Activated naive CD4-positive, alpha-beta T cell treated with anti-CD3 and anti-CD28 coated beads, Interleukin-2, amount 50 U/mL, for 24 hours (primary cell): Measurements from ENCODE around the gene MYRFL.

ENCODE experiments used
- H3K27ac Mint-ChIP-seq: one replicate; pipeline ENCODE4 v1.8.0; 2021; ENCODE audit warnings: mild to moderate bottlenecking, mixed read lengths
- H3K27me3 Mint-ChIP-seq: one replicate; pipeline ENCODE4 v1.8.0; 2021; ENCODE audit warnings: mixed read lengths
- H3K36me3 Mint-ChIP-seq: one replicate; pipeline ENCODE4 v1.8.0; 2021; ENCODE audit warnings: mixed read lengths
- H3K4me1 Mint-ChIP-seq: one replicate; pipeline ENCODE4 v1.8.0; 2021; ENCODE audit warnings: mixed read lengths
- H3K4me3 Mint-ChIP-seq: one replicate; pipeline ENCODE4 v1.8.0; 2021; ENCODE audit warnings: mild to moderate bottlenecking, mixed read lengths
- H3K9me3 Mint-ChIP-seq: one replicate; pipeline ENCODE4 v1.8.0; 2021; ENCODE audit warnings: mixed read lengths

The MYRFL gene

DNA sequence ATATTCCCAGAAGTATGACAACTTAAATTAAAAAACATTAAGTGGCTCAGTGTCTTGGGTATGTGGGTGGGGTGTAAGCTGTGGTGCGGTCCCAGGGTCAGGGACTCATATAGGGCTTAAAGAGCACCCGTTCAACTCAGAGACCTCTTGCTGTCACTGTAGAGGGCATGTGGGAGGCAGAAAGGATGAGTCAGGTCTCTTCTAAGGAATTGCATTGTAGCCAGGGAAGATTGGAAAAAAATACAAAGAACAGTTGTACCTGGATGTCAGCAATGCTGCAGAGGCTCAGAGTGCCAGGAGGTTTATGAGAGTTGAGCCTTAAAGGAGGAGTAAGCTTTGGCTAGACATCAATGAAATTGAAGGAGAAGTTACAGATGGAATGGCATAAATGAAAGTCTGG is 104.1 kb downstream of the MYRFL start:
- no peaks in the 10 kb centered on the region for H3K36me3 Mint-ChIP-seq
- H3K9me3 Mint-ChIP-seq = no peaks in the 10 kb centered on the region
- H3K4me1 Mint-ChIP-seq = no peaks in the 10 kb centered on the region
- H3K27ac Mint-ChIP-seq = no peak overlapping the region
- H3K4me3 Mint-ChIP-seq = no peak overlapping the region
- H3K27me3 Mint-ChIP-seq = peaks cover 21% of the 10 kb centered on the region

DNA sequence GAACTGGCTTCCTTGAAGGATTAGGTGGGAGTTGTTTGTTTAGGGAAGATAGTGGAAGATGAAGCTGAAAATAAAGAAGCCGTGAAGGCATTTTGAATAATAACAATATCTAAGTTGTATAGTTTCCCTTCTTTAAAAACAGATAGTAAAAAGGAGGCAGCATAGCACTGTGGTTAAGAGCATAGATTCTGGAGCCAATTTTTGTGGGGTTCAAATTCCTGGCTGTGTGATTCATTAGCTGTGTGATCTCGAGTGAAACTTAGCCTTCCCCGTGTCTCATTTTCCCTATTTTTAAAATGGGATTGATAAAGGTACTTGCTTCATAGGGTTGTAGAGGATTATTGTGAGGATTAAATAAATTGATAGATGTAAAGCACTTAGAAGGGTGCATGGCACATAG is 104.5 kb downstream of the MYRFL start:
- Mint-ChIP-seq H3K9me3 (no peaks in the 10 kb centered on the region), H3K4me3 (no peak overlapping the region), H3K27ac (no peak overlapping the region), H3K4me1 (no peaks in the 10 kb centered on the region), H3K36me3 (no peaks in the 10 kb centered on the region), H3K27me3 (peaks cover 20% of the 10 kb centered on the region)

DNA sequence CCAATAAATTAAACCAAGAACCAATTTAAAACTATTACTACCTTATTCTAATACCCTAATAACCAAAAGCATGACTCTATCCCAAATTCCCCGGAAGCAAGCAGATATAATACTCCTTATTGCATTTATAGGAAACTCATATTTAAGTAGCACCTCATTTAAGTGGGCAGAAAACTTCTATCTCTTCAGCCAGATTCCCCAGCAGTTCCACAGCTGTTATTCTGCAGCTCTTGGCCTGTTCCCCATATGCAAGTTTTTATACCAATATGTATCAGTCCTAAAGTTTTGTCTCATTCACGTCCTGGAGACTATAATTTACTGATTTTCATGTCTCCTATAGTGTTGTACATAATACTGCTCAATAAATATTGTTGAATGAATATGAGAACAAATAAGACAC is 106.5 kb downstream of the MYRFL start:
- Mint-ChIP-seq H3K4me1 (no peaks in the 10 kb centered on the region), H3K36me3 (no peaks in the 10 kb centered on the region), H3K4me3 (no peak overlapping the region), H3K27me3 (peaks cover 14% of the 10 kb centered on the region), H3K9me3 (no peaks in the 10 kb centered on the region), H3K27ac (no peak overlapping the region)

DNA sequence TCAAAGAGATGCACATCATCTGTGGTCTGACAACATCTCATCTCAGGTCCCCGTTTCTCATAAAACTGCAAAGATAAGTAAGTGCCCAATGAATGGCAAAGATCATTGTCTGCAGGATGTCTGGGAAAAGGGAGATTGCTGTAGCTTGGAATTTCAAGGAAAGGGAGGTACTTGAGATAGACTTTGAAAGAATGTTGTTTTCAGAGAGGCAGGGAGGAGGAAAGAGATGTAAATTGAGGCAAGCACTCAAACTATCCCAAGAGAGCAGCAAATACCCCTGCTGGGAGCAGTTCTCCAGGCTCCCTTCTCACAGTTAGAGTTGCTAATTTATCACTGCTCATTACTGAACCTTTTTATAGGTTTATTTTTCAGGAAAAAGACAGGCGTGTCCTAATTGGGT is 107.1 kb downstream of the MYRFL start:
- no peaks in the 10 kb centered on the region for H3K36me3 Mint-ChIP-seq
- no peaks in the 10 kb centered on the region for H3K4me1 Mint-ChIP-seq
- H3K4me3 Mint-ChIP-seq = no peak overlapping the region
- H3K27me3 Mint-ChIP-seq = peaks cover 14% of the 10 kb centered on the region
- no peaks in the 10 kb centered on the region for H3K9me3 Mint-ChIP-seq
- H3K27ac Mint-ChIP-seq = no peak overlapping the region

DNA sequence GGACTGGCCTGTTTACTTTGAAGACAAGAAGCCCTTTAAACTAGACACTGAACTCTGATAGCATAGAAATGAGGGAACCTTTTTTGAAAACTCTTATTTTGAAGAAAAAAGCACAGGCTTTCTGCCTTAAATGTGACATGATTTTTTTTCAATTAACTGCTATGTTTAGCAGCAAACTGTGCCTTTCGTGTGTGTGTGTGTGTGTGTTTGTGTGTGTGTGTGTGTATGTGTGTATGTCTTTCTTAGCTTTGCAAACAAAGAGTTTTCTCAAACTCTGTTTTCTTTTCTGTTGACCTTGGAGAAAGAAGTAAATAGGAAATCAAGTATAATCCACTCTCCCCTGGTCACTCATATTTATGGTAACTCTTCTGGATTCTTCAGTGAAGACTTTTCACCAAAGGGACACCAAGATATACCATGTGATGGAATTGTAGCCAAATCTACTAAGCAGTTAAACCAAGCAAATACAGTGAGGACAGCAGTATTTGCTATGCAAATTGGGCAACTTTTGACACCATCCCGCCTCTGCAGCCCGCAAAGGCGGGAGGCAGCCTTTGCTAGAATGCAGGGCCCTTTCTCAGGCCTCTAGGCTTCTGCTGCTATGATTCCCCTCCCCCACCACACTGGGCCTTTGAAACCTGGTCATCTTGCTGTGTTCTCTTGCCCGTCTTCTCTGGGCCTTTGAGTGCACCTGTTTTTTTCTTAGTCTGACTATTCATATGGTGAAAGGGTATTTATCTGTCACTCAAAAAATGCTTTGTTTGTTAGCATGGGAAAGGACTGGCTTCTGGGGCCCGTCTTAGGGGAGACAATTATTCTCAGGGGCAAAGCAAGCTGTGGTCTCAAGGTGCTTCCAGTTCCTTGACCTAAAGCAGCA is 107.9 kb downstream of the MYRFL start:
- no peaks in the 10 kb centered on the region for H3K9me3 Mint-ChIP-seq
- no peaks in the 10 kb centered on the region for H3K4me1 Mint-ChIP-seq
- no peak overlapping the region for H3K27ac Mint-ChIP-seq
- H3K27me3 Mint-ChIP-seq = peaks cover 15% of the 10 kb centered on the region
- H3K4me3 Mint-ChIP-seq = no peak overlapping the region
- no peaks in the 10 kb centered on the region for H3K36me3 Mint-ChIP-seq

DNA sequence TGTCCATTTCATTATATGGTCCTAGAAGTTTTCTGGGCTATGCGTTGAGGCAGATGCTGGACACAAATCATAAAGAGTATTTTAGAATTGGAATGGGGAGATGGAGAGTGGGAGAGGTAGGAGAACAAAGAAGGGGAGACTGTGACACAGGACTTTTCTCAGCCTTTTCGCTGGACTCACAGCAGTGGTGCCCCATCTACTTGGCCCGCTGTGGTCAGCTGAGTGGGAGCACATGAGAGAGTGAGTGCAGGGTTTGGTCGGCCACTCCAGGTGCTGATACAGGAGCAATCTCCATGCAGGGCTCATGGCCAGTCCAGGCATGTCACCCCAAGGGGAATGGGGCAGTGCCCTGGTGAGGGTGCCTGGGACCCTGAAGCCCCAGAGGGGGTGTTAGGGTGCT is 109.0 kb downstream of the MYRFL start:
- H3K9me3 Mint-ChIP-seq = no peaks in the 10 kb centered on the region
- no peaks in the 10 kb centered on the region for H3K36me3 Mint-ChIP-seq
- H3K27ac Mint-ChIP-seq = no peak overlapping the region
- peaks cover 12% of the 10 kb centered on the region for H3K27me3 Mint-ChIP-seq
- H3K4me3 Mint-ChIP-seq = no peak overlapping the region
- no peaks in the 10 kb centered on the region for H3K4me1 Mint-ChIP-seq

DNA sequence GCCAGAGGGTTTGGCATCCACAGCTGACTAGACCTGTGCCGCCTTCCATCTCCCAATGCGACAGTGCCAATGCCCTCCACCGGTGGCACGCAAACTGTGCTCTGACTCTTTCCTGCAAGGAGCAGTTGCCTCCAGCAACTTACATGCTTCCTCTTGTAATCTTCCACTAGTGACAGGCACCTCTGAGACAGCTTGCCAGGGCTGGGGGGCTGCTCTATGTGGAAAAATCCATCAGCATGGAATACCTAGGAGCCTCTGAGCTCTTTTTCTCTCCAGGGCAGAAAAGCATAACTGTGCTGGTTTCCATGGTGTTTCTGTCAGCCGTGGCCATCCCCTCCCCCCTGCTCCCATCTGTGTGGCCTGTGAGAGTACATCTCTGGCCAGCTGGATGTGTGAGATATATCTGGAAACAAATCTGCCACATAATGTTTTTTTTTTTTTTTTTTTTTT is 110.6 kb downstream of the MYRFL start:
- no peaks in the 10 kb centered on the region for H3K36me3 Mint-ChIP-seq
- H3K9me3 Mint-ChIP-seq = no peaks in the 10 kb centered on the region
- no peak overlapping the region for H3K4me3 Mint-ChIP-seq
- H3K27me3 Mint-ChIP-seq = peaks cover 8% of the 10 kb centered on the region
- no peak overlapping the region for H3K27ac Mint-ChIP-seq
- no peaks in the 10 kb centered on the region for H3K4me1 Mint-ChIP-seq

DNA sequence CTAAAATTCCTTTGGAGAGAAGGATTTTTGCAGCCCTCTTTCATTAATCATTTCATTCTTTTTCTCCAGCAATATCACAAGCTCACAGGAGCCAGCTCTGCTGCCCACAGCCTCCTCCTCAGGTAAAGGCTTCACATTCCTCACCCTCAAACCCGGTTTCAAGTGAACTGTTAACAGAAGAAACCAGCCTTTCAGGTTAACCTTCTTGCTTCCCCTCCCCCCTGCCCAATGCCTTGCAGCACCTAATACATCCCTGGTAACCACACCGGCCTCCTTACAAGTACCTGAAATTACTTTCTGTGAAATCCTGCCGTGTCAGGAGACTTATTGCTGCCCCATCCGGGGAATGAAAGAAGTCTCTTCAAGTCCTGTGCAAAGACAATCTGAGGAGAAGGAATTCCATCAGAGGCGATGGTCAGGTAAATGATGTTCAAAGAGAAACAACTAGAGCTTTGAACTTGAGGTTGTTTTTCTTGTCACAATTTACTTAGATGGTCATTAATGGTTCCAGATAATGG is 111.2 kb downstream of the MYRFL start:
- no peak overlapping the region for H3K4me3 Mint-ChIP-seq
- H3K36me3 Mint-ChIP-seq = no peaks in the 10 kb centered on the region
- H3K27ac Mint-ChIP-seq = no peak overlapping the region
- no peaks in the 10 kb centered on the region for H3K9me3 Mint-ChIP-seq
- H3K4me1 Mint-ChIP-seq = no peaks in the 10 kb centered on the region
- H3K27me3 Mint-ChIP-seq = peaks cover 7% of the 10 kb centered on the region

DNA sequence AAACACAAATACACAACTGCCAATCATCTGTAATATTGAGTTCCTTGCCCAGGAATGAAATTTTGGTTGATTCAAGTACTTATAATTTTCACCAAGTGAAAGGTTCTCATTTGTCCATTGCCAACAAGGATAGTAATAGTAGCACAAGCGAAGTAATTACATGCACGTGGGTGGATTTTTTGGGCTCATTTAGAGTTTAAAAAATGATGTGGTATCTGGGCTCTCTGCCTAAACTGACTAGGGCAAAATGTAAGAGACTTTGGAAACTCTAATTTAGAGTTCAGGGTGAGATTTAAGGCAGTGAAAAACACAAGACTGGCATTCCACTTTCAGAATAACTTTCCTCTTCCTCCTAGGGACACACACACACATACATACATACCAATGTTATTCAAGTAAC is 111.7 kb downstream of the MYRFL start:
- Mint-ChIP-seq H3K9me3 (no peaks in the 10 kb centered on the region), H3K27me3 (peaks cover 7% of the 10 kb centered on the region), H3K4me1 (no peaks in the 10 kb centered on the region), H3K27ac (no peak overlapping the region), H3K36me3 (no peaks in the 10 kb centered on the region), H3K4me3 (no peak overlapping the region)

DNA sequence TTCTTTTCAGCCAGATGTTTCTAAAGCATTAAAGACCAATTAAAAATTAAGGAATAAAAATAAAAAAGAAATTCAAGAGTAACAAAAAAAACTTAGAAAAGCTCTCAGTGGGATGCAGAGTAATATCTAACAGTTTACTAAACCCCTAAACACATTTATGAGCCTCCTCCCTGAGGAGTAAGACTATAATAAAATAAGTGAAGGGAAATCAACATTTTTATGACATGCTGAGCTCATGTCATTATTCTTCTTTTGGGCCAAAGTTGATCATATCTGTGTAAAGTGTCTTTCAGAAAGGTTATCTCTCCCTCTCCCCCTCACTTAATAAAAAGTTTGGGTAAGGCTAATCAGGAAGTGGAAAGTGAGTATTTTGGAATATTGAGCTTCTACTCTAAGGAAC is 122.1 kb downstream of the MYRFL start:
- no peak overlapping the region for H3K27ac Mint-ChIP-seq
- H3K27me3 Mint-ChIP-seq = peaks cover 2% of the 10 kb centered on the region
- no peak overlapping the region for H3K4me3 Mint-ChIP-seq
- H3K36me3 Mint-ChIP-seq = no peaks in the 10 kb centered on the region
- no peaks in the 10 kb centered on the region for H3K4me1 Mint-ChIP-seq
- no peaks in the 10 kb centered on the region for H3K9me3 Mint-ChIP-seq

DNA sequence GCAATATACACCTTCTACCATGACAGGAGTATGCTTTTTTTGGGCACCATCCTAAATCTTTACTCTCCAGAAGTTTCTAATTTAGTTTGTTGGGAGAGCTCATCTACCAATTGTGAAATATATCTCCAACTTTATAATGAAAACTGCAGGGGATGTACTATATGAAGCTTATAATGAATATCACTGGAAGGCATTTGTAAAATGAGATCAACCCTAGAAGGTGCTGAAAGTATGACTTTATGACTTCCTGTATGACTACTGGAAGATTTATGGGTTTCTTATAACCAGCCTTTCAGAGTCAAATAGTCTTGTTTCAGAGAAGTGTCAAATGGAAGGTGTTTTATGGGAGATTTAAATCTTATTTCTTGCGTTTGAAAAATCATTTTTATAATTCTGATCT is 122.9 kb downstream of the MYRFL start:
- H3K27me3 Mint-ChIP-seq = peaks cover 2% of the 10 kb centered on the region
- no peak overlapping the region for H3K4me3 Mint-ChIP-seq
- H3K4me1 Mint-ChIP-seq = no peaks in the 10 kb centered on the region
- H3K36me3 Mint-ChIP-seq = no peaks in the 10 kb centered on the region
- no peaks in the 10 kb centered on the region for H3K9me3 Mint-ChIP-seq
- no peak overlapping the region for H3K27ac Mint-ChIP-seq

DNA sequence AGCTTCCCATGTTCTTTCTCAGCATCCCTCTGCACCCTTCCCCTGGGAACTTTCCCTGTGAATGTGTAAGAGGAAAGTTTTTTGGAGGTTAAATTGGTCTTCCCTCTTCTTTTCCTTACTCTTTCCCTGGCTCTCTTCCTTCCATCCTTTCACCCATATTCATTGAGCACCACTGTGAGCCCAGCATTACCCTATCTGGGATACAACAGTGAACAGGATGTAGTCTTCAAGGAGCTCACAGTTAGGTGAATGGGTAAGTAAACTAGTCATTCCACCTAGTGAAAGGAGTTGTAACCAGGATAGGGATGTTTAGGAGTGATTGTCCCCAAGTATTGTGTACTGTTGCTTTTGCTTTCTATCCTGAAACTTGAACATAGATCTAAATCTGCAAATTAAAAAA is 123.8 kb downstream of the MYRFL start:
- H3K4me3 Mint-ChIP-seq = no peak overlapping the region
- H3K27me3 Mint-ChIP-seq = peaks cover 2% of the 10 kb centered on the region
- no peaks in the 10 kb centered on the region for H3K9me3 Mint-ChIP-seq
- H3K4me1 Mint-ChIP-seq = no peaks in the 10 kb centered on the region
- H3K36me3 Mint-ChIP-seq = no peaks in the 10 kb centered on the region
- no peak overlapping the region for H3K27ac Mint-ChIP-seq

DNA sequence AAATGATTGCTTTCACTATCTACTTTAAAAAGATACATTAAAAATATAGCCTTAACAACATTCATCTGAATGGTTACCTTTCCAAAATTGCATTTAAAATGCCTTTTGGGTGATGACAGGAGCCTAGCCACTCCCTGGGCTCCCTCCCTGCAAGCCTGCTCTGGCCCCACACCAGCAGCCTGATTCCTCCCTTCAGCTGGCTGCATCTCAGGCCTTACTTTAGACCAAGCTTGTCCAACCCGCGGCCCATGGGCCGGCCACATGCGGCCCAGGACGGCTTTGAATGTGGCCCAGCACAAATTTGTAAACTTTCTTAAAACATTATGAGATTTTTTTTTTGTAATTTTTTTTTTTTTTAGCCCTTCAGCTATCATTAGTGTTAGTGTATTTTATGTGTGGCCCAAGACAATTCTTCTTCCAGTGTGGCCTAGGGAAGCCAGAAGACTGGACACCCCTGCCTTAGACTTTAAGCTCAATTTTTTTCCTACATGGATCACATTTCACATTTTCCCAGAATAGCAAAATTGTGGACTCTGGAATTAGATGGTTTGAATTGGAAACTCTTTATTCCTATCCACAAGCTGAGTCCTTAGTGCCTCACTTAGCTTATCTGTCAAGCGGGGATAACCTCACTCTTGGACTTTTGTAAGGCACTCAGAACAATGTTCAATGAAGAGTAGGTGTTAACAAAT is 124.4 kb downstream of the MYRFL start:
- Mint-ChIP-seq H3K4me1 (no peaks in the 10 kb centered on the region), H3K27me3 (peaks cover 2% of the 10 kb centered on the region), H3K27ac (no peak overlapping the region), H3K4me3 (no peak overlapping the region), H3K9me3 (no peaks in the 10 kb centered on the region), H3K36me3 (no peaks in the 10 kb centered on the region)

DNA sequence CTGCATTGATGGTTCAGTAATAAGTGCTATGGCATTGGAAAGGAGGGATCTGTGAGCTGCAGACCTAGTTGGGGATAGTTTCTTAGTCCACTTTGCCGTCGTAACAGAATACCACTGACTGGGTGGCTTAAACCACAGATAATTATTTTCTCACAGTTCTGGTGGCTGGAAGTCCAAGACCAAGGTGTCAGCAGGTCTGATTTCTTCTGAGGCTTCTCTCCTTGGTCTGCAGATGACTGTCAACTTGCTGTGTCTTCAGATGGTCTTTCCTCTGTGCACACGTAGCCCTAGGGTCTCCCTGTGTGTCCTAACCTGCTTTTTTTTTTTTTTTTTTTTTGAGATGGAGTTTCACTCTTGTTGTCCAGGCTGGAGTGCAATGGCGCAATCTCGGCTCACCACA is 126.1 kb downstream of the MYRFL start:
- Mint-ChIP-seq H3K36me3 (no peaks in the 10 kb centered on the region), H3K4me3 (no peak overlapping the region), H3K27ac (no peak overlapping the region), H3K4me1 (no peaks in the 10 kb centered on the region), H3K9me3 (no peaks in the 10 kb centered on the region), H3K27me3 (peaks cover 2% of the 10 kb centered on the region)

DNA sequence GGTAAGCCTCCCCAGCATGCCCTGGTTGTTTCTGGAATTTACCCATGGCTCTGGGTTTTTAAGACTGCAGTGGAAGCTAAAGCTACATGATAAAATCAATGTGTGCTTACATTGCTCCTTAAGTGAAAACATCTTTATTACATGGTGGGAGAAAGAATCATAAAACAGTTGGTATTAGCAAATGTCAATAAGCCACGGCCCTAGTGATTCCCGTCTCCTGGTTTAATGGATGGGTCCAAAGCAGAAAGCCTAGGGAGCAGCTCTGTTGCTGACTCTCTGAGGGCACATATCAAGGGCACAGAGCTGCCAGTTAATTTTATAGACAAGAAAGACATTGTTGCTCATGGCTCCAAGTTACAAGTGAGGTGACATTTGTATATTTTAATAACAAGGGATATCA is 127.9 kb downstream of the MYRFL start:
- H3K27ac Mint-ChIP-seq = no peak overlapping the region
- H3K27me3 Mint-ChIP-seq = peaks cover 4% of the 10 kb centered on the region
- no peaks in the 10 kb centered on the region for H3K9me3 Mint-ChIP-seq
- H3K4me1 Mint-ChIP-seq = no peaks in the 10 kb centered on the region
- no peaks in the 10 kb centered on the region for H3K36me3 Mint-ChIP-seq
- no peak overlapping the region for H3K4me3 Mint-ChIP-seq

DNA sequence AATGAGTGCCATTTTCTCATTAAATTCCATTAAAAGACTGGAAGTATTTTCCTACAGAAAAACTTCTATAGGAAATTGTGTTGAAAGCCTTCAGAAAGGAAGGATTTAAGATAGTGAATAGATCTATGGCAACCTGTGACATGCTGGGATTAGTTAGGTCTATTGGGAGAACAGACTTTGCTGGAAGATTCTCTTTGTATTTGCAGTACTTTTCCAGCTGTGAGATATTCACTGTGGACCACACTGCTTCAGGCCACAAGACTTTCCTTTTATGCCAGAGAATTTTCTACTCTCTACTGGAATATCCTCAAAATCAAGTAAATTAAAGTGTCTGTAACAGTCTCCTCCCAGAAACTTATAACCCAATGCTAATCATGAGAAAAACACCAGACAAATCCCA is 136.2 kb downstream of the MYRFL start:
- peaks cover 7% of the 10 kb centered on the region for H3K27me3 Mint-ChIP-seq
- no peaks in the 10 kb centered on the region for H3K4me1 Mint-ChIP-seq
- H3K4me3 Mint-ChIP-seq = no peak overlapping the region
- H3K27ac Mint-ChIP-seq = no peak overlapping the region
- H3K9me3 Mint-ChIP-seq = no peaks in the 10 kb centered on the region
- H3K36me3 Mint-ChIP-seq = no peaks in the 10 kb centered on the region
